Activated naive CD8-positive, alpha-beta T cell (primary cell): ENCODE data around the gene FAAP20.
A peak's percentile ranks its signal among the peaks of the same experiment; 100 is the strongest.

Experiments used
- H3K27ac Mint-ChIP-seq: one replicate; pipeline ENCODE4 v1.8.0; 2021; ENCODE audit warnings: mixed read lengths
- H3K27me3 Mint-ChIP-seq: one replicate; pipeline ENCODE4 v1.8.0; 2021; ENCODE audit warnings: mixed read lengths
- H3K36me3 Mint-ChIP-seq: one replicate; pipeline ENCODE4 v1.8.0; 2021; ENCODE audit warnings: mixed read lengths
- H3K4me1 Mint-ChIP-seq: one replicate; pipeline ENCODE4 v1.8.0; 2021; ENCODE audit warnings: low read depth, mixed read lengths
- H3K4me3 Mint-ChIP-seq: one replicate; pipeline ENCODE4 v1.8.0; 2021; ENCODE audit warnings: mild to moderate bottlenecking, mixed read lengths
- H3K9me3 Mint-ChIP-seq: one replicate; pipeline ENCODE4 v1.8.0; 2021; ENCODE audit warnings: low read depth, mixed read lengths

FAAP20 gene

GRCh38 chr1:2233468-2233867 is 38.9 kb upstream of the FAAP20 start:
- no peaks in the 10 kb centered on the region for H3K9me3 Mint-ChIP-seq
- H3K4me1 Mint-ChIP-seq: peaks cover 63% of the 10 kb centered on the region
- no peaks in the 10 kb centered on the region for H3K36me3 Mint-ChIP-seq
- no peaks in the 10 kb centered on the region for H3K27me3 Mint-ChIP-seq
- peak overlapping the region; percentile 95 for H3K4me3 Mint-ChIP-seq
- peak overlapping the region; percentile 88 for H3K27ac Mint-ChIP-seq

GRCh38 chr1:2232916-2233438 is 38.4 kb upstream of the FAAP20 start:
- no peaks in the 10 kb centered on the region for H3K36me3 Mint-ChIP-seq
- H3K27me3 Mint-ChIP-seq: no peaks in the 10 kb centered on the region
- H3K4me3 Mint-ChIP-seq: peak overlapping the region; percentile 95
- H3K27ac Mint-ChIP-seq: peak overlapping the region; percentile 89
- no peaks in the 10 kb centered on the region for H3K9me3 Mint-ChIP-seq
- peaks cover 62% of the 10 kb centered on the region for H3K4me1 Mint-ChIP-seq

- no peaks in the 10 kb centered on the region for H3K9me3 Mint-ChIP-seq
- H3K4me3 Mint-ChIP-seq: peak overlapping the region; percentile 95
- peaks cover 58% of the 10 kb centered on the region for H3K4me1 Mint-ChIP-seq
- H3K36me3 Mint-ChIP-seq: no peaks in the 10 kb centered on the region
- peak overlapping the region; percentile 89 for H3K27ac Mint-ChIP-seq
- no peaks in the 10 kb centered on the region for H3K27me3 Mint-ChIP-seq
Measured at GRCh38 chr1:2232255-2232915, 37.8 kb upstream of the FAAP20 start.

GRCh38 chr1:2231532-2232254 is 37.1 kb upstream of the FAAP20 start:
- Mint-ChIP-seq H3K4me3 (peak overlapping the region; percentile 95), H3K27me3 (no peaks in the 10 kb centered on the region), H3K4me1 (peaks cover 51% of the 10 kb centered on the region), H3K9me3 (no peaks in the 10 kb centered on the region), H3K36me3 (no peaks in the 10 kb centered on the region), H3K27ac (peak overlapping the region; percentile 89)

- Mint-ChIP-seq H3K4me3 (peak overlapping the region; percentile 95), H3K4me1 (peaks cover 46% of the 10 kb centered on the region), H3K27me3 (no peaks in the 10 kb centered on the region), H3K36me3 (no peaks in the 10 kb centered on the region), H3K27ac (peak overlapping the region; percentile 89), H3K9me3 (no peaks in the 10 kb centered on the region)
Measured at GRCh38 chr1:2230781-2231531, 36.4 kb upstream of the FAAP20 start.

- H3K4me3 Mint-ChIP-seq: peak overlapping the region; percentile 95
- H3K9me3 Mint-ChIP-seq: no peaks in the 10 kb centered on the region
- no peaks in the 10 kb centered on the region for H3K36me3 Mint-ChIP-seq
- no peaks in the 10 kb centered on the region for H3K27me3 Mint-ChIP-seq
- peaks cover 40% of the 10 kb centered on the region for H3K4me1 Mint-ChIP-seq
- H3K27ac Mint-ChIP-seq: peak overlapping the region; percentile 89
Measured at GRCh38 chr1:2229911-2230731, 35.5 kb upstream of the FAAP20 start.

GRCh38 chr1:2229037-2229864 is 34.7 kb upstream of the FAAP20 start:
- peaks cover 35% of the 10 kb centered on the region for H3K4me1 Mint-ChIP-seq
- peak overlapping the region; percentile 95 for H3K4me3 Mint-ChIP-seq
- no peaks in the 10 kb centered on the region for H3K27me3 Mint-ChIP-seq
- no peaks in the 10 kb centered on the region for H3K9me3 Mint-ChIP-seq
- no peaks in the 10 kb centered on the region for H3K36me3 Mint-ChIP-seq
- peak overlapping the region; percentile 93 for H3K27ac Mint-ChIP-seq

GRCh38 chr1:2228694-2229036 is 34.1 kb upstream of the FAAP20 start:
- H3K9me3 Mint-ChIP-seq: no peaks in the 10 kb centered on the region
- H3K27ac Mint-ChIP-seq: peak overlapping the region; percentile 93
- no peaks in the 10 kb centered on the region for H3K36me3 Mint-ChIP-seq
- H3K4me3 Mint-ChIP-seq: peak overlapping the region; percentile 95
- peaks cover 31% of the 10 kb centered on the region for H3K4me1 Mint-ChIP-seq
- no peaks in the 10 kb centered on the region for H3K27me3 Mint-ChIP-seq

- Mint-ChIP-seq H3K4me3 (peak within 1 kb of the TSS; percentile 95), H3K4me1 (peaks cover 26% of the 10 kb centered on the region), H3K27ac (peak within 1 kb of the TSS; percentile 93), H3K27me3 (no peaks in the 10 kb centered on the region), H3K9me3 (no peaks in the 10 kb centered on the region), H3K36me3 (no peaks in the 10 kb centered on the region)
Measured at GRCh38 chr1:2228157-2228594, 33.6 kb upstream of the FAAP20 start, which contains the start of gene SKI. TSS of gene SKI (plus strand) at chr1:2228319. CDS start at chr1:2228767, 448 bp downstream.

GRCh38 chr1:2227346-2228156 is 33.0 kb upstream of the FAAP20 start:
- Mint-ChIP-seq H3K27ac (no peak overlapping the region), H3K27me3 (no peaks in the 10 kb centered on the region), H3K4me3 (peak overlapping the region; percentile 49), H3K36me3 (no peaks in the 10 kb centered on the region), H3K9me3 (no peaks in the 10 kb centered on the region), H3K4me1 (peaks cover 20% of the 10 kb centered on the region)

GRCh38 chr1:2226525-2227345 is 32.2 kb upstream of the FAAP20 start:
- Mint-ChIP-seq H3K4me3 (peak overlapping the region; percentile 84), H3K36me3 (no peaks in the 10 kb centered on the region), H3K27ac (peak overlapping the region; percentile 81), H3K4me1 (peaks cover 12% of the 10 kb centered on the region), H3K27me3 (no peaks in the 10 kb centered on the region), H3K9me3 (no peaks in the 10 kb centered on the region)

GRCh38 chr1:2224631-2225428 is 30.3 kb upstream of the FAAP20 start:
- H3K4me3 Mint-ChIP-seq: no peak overlapping the region
- no peak overlapping the region for H3K27ac Mint-ChIP-seq
- peaks cover 5% of the 10 kb centered on the region for H3K4me1 Mint-ChIP-seq
- H3K9me3 Mint-ChIP-seq: no peaks in the 10 kb centered on the region
- H3K27me3 Mint-ChIP-seq: no peaks in the 10 kb centered on the region
- no peaks in the 10 kb centered on the region for H3K36me3 Mint-ChIP-seq
